ENCODE results near the gene EIF4E.
"Not testable (repeated sequence)": the region's sequence is repeated elsewhere in the genome, so short reads cannot be mapped to it uniquely, and the experiment has no call there.

EIF4E gene

GRCh38 chr4:98930311-98930865, 1.5 kb upstream of the EIF4E start:
- no peak for DNase-seq

- peak; percentile 50 for DNase-seq
Measured at GRCh38 chr4:98929341-98930267, 671 bp upstream of the EIF4E start.

- peak; percentile 71 for DNase-seq
Measured at GRCh38 chr4:98928131-98928504, 815 bp downstream of the EIF4E start.

DNA sequence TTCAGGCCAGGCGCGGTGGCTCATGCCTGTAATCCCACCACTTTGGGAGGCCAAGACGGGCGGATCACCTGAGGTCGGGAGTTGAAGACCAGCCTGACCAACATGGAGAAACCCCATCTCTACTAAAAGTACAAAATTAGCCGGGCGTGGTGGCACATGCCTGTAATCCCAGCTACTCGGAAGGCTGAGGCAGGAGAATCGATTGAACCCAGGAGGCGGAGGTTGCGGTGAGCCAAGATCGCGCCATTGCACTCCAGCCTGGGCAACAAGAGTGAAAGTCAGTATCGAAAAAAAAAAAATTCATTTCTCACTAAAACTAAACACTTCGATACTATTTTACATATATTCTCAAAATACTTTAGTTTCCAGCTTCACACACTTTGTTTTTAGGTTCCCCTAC, 2.7 kb downstream of the EIF4E start:
- DNase-seq: not testable (repeated sequence)

DNA sequence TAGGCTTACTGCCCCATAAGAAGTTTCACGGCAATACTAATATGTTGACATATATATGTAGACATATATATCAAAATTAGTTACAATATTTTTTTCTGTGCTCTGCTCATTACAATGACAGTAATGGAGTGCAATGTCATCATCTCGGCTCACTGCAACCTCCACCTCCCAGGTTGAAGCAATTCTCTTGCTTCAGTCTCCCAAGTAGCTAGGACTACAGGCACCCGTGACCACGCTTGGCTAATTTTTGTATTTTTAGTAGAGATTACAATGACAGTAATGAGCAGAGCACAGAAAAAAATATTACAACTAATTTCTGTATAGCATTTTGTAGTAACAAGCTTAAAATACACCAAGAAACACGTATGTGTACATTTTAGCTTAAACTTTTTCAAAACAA, 7.6 kb downstream of the EIF4E start:
- DNase-seq: no peak

- no peak for DNase-seq
Measured at GRCh38 chr4:98919996-98920395, 8.9 kb downstream of the EIF4E start.

GRCh38 chr4:98910728-98911127, 18.2 kb downstream of the EIF4E start:
- DNase-seq: not testable (repeated sequence)

DNA sequence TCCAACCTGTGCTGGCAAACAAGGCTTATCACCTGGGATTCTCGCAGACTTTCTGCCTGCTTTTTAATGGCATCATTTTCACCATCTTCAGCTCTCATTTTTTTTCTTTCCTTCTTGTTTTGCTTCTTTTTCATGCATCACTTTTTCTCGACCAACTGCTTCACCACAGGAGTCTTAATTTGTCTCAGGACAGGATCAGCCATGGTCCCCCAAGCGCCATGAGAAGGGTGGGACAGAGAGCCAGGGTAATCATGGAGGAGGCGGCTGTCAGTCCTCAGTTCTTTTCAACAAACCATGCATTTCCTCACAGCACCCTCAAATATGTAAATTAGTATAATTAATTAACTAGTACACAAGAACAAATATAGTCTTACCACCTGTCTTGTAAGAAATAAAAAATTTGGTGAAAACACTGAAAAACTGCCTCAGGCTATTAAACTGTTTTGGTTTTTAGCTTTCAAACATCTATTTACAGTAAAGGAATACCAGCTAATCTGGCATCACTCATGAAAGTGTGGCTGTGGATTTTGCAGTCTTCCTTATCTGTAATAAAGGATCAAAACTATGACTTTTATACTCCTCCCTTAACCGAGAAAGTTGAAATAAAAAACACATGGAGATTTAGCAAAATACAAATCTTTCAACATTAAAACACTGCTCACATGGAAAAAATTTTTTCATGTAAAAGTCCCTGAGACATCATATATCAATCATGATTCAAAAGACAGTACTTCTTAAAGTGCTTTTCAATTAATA, 19.1 kb downstream of the EIF4E start:
- no peak for DNase-seq

DNA sequence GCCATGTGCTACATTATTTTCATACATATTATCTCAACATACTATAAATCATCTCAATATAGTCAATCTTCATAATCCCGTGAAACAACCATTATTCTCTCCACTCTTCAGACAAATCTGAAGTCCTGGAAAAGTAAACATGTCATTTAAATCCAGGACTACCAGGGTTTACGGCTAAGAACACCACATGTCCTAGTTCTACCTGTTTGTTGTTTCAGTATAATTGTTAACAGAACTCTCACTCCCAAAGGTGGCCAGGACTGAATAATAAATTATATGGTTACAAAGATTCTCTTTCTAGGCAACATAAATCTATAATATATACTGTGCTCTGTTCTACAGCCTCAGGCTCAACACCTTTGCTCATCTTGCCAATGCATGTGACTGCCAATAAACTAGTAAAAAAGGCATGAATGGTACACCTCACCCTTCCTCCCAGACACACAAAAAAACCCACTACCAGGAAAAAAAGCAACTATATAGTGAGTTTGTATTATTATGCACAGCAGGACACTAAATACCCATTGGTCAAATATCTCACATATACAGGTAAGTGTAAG, 20.1 kb downstream of the EIF4E start:
- no peak for DNase-seq

- no peak for DNase-seq
Measured at GRCh38 chr4:98908182-98908581, 20.8 kb downstream of the EIF4E start.

GRCh38 chr4:98905839-98906238, 23.1 kb downstream of the EIF4E start:
- no peak for DNase-seq

- DNase-seq: no peak
Measured at GRCh38 chr4:98905297-98905696, 23.6 kb downstream of the EIF4E start.

- no peak for DNase-seq
Measured at GRCh38 chr4:98903963-98904362, 25.0 kb downstream of the EIF4E start.

GRCh38 chr4:98903561-98903960, 25.4 kb downstream of the EIF4E start:
- no peak for DNase-seq

GRCh38 chr4:98899277-98899676, 29.7 kb downstream of the EIF4E start:
- no peak for DNase-seq

GRCh38 chr4:98891478-98892337, 37.2 kb downstream of the EIF4E start:
- no peak for DNase-seq

DNA sequence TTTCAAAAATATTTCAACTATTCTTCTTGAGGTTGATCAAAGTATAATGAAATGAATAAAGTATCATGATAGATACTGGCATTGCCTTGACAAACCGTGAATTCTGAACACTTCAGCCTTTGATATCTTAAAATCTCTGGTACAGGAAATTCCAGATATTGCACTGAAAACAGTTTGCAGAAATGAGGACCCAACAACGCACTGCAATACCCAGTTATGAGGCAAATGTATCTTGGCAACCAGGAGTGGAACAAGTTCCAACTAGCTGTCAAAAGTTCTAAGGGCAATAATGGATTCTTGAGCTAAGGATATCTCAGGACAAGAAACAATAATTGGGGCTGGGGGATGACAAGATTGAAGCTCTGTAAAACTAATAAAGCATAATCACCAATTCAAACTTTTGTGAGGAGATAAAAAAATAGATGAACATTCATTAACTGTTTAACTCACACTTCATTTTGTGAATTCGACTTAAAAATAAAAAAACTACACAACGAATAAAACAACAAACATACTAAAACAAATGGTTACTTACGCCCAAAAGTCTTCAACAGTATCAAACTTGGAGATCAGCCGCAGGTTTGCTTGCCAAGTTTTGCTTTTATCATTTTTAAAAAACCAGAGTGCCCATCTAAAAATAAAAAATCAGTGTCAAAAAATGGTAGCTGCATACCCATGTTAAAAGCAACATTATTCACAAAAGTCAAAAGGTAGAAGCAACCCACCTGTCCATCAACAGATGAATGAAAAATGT, 38.1 kb downstream of the EIF4E start:
- DNase-seq: no peak

DNA sequence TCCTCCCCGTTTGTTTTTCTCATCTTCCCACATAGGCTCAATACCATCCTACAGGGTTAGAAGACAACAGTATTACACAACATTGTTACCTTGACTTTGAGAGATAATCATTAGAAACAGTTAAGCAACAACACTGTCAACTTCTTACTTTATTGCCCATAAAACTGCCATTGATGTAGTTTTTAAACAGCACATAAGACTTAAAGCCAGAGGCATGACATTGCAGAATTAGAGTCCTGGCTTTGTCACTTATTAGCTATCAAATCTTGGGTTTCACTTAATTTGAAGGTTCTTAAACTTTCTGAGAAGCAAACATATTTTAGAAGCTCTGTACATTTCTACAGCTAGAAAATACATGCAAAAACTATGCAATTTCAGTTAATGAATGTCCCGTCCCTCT, 41.8 kb downstream of the EIF4E start:
- no peak for DNase-seq

DNA sequence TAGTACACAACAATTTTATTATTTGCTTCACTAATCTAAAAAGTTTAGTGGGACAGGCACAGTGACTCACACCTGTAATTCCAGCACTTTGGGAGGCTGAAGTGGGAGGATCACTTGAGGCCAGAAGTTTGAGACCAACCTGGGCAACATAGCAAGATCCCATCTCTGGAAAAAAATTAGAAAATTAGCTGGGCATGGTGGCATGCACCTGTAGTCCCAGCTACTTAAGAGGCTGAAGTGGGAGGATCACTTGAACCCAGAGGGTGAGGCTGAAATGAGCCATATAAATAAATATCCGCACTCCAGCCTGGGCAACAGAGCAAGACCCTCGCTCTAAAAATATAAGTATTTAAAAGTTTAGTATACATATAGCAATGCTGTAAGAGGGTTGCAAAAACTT, 42.6 kb downstream of the EIF4E start:
- not testable (repeated sequence) for DNase-seq

DNA sequence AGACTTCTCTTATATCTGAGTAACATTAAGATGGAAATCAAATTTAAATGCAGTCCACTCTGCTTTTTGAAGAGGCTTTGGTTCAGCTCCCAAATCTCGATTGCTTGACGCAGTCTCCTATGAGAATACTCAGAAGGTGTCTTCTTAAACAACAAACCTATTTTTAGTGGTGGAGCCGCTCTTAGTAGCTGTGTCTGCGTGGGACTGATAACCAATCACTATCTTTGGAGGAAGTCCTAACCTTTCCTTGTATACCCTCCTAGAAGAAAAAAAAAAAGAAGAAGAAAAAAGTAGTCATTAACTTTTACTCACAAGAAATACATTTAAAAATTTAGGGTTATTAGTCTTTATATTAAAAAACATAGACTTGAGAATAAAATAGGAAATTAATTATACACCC, 48.0 kb downstream of the EIF4E start:
- not testable (repeated sequence) for DNase-seq

GRCh38 chr4:98879515-98879914, 49.4 kb downstream of the EIF4E start:
- no peak for DNase-seq

DNA sequence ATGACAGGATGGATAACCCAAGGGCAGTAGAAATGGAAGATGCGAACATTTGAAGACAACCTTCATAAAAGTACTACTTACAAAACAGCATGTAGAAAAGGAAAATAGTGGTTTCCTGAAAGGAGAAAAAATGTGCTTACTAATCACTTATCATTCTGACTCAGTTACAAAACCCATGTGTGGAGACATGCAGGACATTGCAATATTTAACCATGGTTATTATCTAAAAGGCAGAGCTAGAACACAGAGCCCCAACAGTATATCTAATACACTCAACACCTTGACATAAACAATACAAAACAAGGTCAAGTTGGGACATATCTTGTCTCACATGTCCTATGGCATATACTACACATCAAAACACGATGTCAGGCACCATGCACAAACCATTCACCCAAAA, 55.9 kb downstream of the EIF4E start:
- DNase-seq: no peak

Measured in activated naive CD4-positive, alpha-beta T cell treated with anti-CD3 and anti-CD28 coated beads, Interleukin-2, amount 50 U/mL, for 16 hours (primary cell).